ENCODE results near the gene RMI2.

RMI2 gene

DNA sequence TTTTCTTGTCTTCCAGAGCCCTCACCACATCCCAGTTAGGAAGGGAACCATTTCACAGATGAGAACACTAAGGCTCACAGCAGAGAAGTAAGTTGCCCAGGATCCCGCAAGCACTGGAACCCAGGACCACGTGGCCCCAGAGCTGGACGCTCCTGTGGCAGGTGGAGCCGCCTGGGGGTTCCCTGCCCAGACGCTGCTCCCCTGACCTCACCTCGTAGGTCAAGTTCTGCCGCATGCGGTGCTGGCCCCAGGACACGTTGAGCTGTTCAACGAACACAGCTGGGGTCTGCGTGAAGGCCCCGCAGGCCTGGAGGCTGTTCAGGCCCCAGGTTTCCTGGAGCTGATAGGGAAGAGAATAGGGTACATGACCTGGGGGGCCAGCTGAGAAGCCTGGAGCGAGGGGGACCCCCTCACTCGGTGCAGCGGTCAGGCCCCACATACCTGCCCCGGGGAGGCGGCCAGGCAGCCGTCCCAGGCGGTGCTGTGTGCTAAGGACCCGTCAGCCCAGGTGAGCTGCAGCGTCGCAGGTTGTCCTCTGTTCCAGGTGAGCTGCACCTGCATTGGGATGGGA is 54.1 kb downstream of the RMI2 start:
- Histone ChIP-seq H3K36me3 (ENCODE audit: low read length) (no peaks in the 10 kb centered on the region), H3K9me3 (ENCODE audit: insufficient read depth, low read length) (no peaks in the 10 kb centered on the region), H3K9me2 (replicated peaks; ENCODE audit: insufficient read depth, low read length) (no peaks in the 10 kb centered on the region), H3K4me2 (ENCODE audit: low read depth, low read length, poor library complexity, severe bottlenecking) (no peak overlapping the region), H3K27ac (ENCODE audit: low read depth, low read length) (no peak overlapping the region), H3K79me2 (ENCODE audit: insufficient read depth, low read length) (no peaks in the 10 kb centered on the region), H3K4me3 (ENCODE audit: insufficient read depth, low read length, poor library complexity, severe bottlenecking) (no peak overlapping the region), H4K20me1 (ENCODE audit: low read depth, low read length) (no peaks in the 10 kb centered on the region), H3K9ac (ENCODE audit: low read length) (no peak overlapping the region), H3F3A (ENCODE audit: insufficient read depth) (no peaks in the 10 kb centered on the region), H2AFZ (ENCODE audit: low read depth, low read length, severe bottlenecking) (no peak overlapping the region), H3K27me3 (ENCODE audit: low read length) (no peaks in the 10 kb centered on the region)
- TF ChIP-seq EZH2phosphoT487 (conservative IDR thresholded peaks at IDR 0.05; ENCODE audit: low read length) (no peak), CTCF (IDR thresholded peaks at IDR 0.05; ENCODE audit: insufficient read depth, low read length, poor library complexity, severe bottlenecking) (no peak)

DNA sequence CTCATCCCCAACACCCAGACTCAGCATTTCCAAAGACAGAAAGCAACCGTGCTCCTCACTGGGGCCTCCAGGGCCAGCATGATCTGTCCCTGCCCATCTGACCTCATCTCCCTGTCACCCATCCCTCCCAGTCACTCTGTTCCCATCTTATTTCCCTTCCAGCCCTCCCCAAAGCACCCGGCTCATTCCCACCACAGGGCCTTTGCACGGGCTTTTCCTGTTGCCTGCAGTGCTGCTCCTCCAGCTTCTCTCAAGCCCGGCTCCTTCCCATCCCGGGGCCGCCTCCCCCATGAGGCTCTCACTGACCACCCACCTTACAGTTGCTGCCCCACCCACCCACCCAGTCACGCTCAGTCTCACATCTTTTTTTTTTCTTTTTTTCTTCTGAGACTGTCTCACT is 54.8 kb downstream of the RMI2 start:
- H4K20me1 ChIP-seq (ENCODE audit: low read depth, low read length): no peaks in the 10 kb centered on the region
- H3K36me3 ChIP-seq (ENCODE audit: low read length): no peaks in the 10 kb centered on the region
- H3K79me2 ChIP-seq (ENCODE audit: insufficient read depth, low read length): no peaks in the 10 kb centered on the region
- H2AFZ ChIP-seq (ENCODE audit: low read depth, low read length, severe bottlenecking): no peak overlapping the region
- TF ChIP-seq CTCF (IDR thresholded peaks at IDR 0.05; ENCODE audit: insufficient read depth, low read length, poor library complexity, severe bottlenecking) (no peak), EZH2phosphoT487 (conservative IDR thresholded peaks at IDR 0.05; ENCODE audit: low read length) (no peak)
- no peaks in the 10 kb centered on the region for H3F3A ChIP-seq (ENCODE audit: insufficient read depth)
- H3K27me3 ChIP-seq (ENCODE audit: low read length): no peaks in the 10 kb centered on the region
- H3K4me3 ChIP-seq (ENCODE audit: insufficient read depth, low read length, poor library complexity, severe bottlenecking): no peak overlapping the region
- H3K9me2 ChIP-seq (replicated peaks; ENCODE audit: insufficient read depth, low read length): no peaks in the 10 kb centered on the region
- no peak overlapping the region for H3K4me2 ChIP-seq (ENCODE audit: low read depth, low read length, poor library complexity, severe bottlenecking)
- no peaks in the 10 kb centered on the region for H3K9me3 ChIP-seq (ENCODE audit: insufficient read depth, low read length)
- H3K9ac ChIP-seq (ENCODE audit: low read length): no peak overlapping the region
- H3K27ac ChIP-seq (ENCODE audit: low read depth, low read length): no peak overlapping the region

Data from SU-DHL-6 (cell line).